ENCODE data around the gene GPR108.
A peak's percentile ranks its signal among the peaks of the same experiment; 100 is the strongest.

GRCh38 chr19:6733338-6734095 is 3.9 kb downstream of the GPR108 start:
- TF ChIP-seq CTCF (IDR thresholded peaks at IDR 0.05), result peak in 3 of 6 experiments; percentile 10 to 31 (median 12)
- TF ChIP-seq POLR2A (IDR thresholded peaks at IDR 0.05), result no peak

All from adrenal gland (tissue), 5 donors.